Natural killer cell (primary cell): Measurements from ENCODE around the gene SMAP1. TPM values are rescaled to one million over a fixed set of nuclear protein-coding genes. Genes with fewer than 3 reads are reported as not detected.

Source experiments
- ATAC-seq, 3 donors: fragments of 150-1000 bp in 2 of 3; fragments of 200-7000 bp in 1 of 3; cut with Tn5 transposase; 1 replicate in 1 of 3; 2 replicates in 2 of 3; pipeline ENCODE4 v1.10.0; 2021; ENCODE audit warnings: mild to moderate bottlenecking in 2 of 3, moderate library complexity in 2 of 3
- DNase-seq, 2 donors: peaks; one replicate each; pipeline versions ENCODE4 v3.0.0 to v3.0.0-alpha.2; 2013 to 2021; ENCODE audit warnings: mixed read lengths in 1 of 2
- H3K27ac ChIP-seq: one replicate; pipeline ENCODE4 v1.5.1; 2013; ENCODE audit warnings: mild to moderate bottlenecking, low read length
- H3K27me3 ChIP-seq: one replicate; pipeline ENCODE4 v1.6.1; 2013; ENCODE audit warnings: low read length; ENCODE audit not compliant: control insufficient read depth, insufficient read depth
- H3K36me3 ChIP-seq: one replicate; pipeline ENCODE4 v1.6.1; 2013; ENCODE audit warnings: low read length; ENCODE audit not compliant: control insufficient read depth, insufficient read depth
- H3K4me1 ChIP-seq: one replicate; pipeline ENCODE4 v1.6.1; 2013; ENCODE audit warnings: low read length; ENCODE audit not compliant: control insufficient read depth, insufficient read depth
- H3K4me3 ChIP-seq: one replicate; pipeline ENCODE4 v1.5.1; 2013; ENCODE audit warnings: low read length
- H3K9me3 ChIP-seq: one replicate; pipeline ENCODE4 v1.6.1; 2013; ENCODE audit warnings: low read length; ENCODE audit not compliant: control insufficient read depth, insufficient read depth
- H3K27ac Mint-ChIP-seq, 2 donors: one replicate each; pipeline ENCODE4 v1.8.0; 2022; ENCODE audit warnings: mild to moderate bottlenecking in 2 of 2, mixed read lengths in 2 of 2, moderate library complexity in 1 of 2
- H3K27me3 Mint-ChIP-seq, 2 donors: one replicate each; pipeline ENCODE4 v1.8.0; 2022; ENCODE audit warnings: low read depth in 2 of 2, mixed read lengths in 2 of 2
- H3K36me3 Mint-ChIP-seq: one replicate; pipeline ENCODE4 v1.8.0; 2022; ENCODE audit warnings: mixed read lengths
- H3K4me1 Mint-ChIP-seq, 2 donors: one replicate each; pipeline ENCODE4 v1.8.0; 2022; ENCODE audit warnings: mixed read lengths in 2 of 2
- H3K4me3 Mint-ChIP-seq: one replicate; pipeline ENCODE4 v1.8.0; 2022; ENCODE audit warnings: mild to moderate bottlenecking, moderate library complexity, mixed read lengths
- H3K9me3 Mint-ChIP-seq, 2 donors: one replicate each; pipeline ENCODE4 v1.8.0; 2022; ENCODE audit warnings: mixed read lengths in 2 of 2
- WGBS: methylation state at CpG from one replicate; pipeline ENCODE4 v1.1.7; 2013; ENCODE audit warnings: missing lambda C conversion rate; ENCODE audit not compliant: insufficient coverage; 5-methylcytosine and 5-hydroxymethylcytosine counted together
- intact Hi-C: fragments of 100-400 bp; cut with micrococcal nuclease; formaldehyde crosslinking; loops from one replicate; pipeline ENCODE4 v1.14.2; 2022
- total RNA-seq, 4 donors: library from RNA; stranded (reverse); fragments of 120-200 nt in 1 of 4; gene quantifications; one replicate each; pipeline versions ENCODE4 v1.2.3 to v1.2.4, GENCODE V29; 2013 to 2022
- TF ChIP-seq, protein P1 (sequence below): fragments of 200-600 bp; IDR thresholded peaks from one replicate; pipeline ENCODE4 v1.8.0; 2022; ENCODE audit warnings: antibody characterized with exemption

The SMAP1 gene
- total RNA-seq, 3 donors from 2014 or later (not counting 1 experiment from before 2014, with no cell fraction given), result 28.6 to 35.4 (median 30.6) TPM

DNA sequence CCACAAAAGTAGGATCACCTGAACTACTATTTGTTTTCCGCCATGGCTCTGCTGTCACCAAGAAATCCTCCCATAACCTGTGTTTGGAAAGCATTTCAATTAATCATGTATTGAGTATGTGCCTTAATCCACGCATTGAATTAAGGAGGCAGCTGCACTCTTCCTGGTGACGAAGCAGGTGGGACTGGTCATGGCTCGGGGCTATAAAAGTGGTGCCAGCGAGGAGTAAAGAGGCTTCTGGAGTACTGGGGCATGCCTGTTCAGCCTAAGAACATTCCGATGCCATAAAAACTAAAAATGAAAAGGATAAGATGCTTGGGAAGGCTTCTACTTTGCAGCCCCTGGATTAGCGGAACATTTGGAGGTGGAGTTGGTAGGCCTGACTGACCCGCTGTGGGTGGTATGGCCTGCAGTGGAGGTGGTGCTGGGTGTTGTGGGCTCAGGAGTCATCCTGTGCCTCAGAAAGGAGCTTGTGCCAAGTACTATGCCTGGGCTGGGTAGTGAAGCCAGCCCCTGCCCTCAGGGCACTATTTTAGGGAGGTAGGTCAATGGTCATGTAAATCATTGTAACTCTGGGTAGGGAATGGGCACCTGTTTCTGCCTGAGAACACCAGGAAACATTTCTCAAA is 178.6 kb downstream of the SMAP1 start:
- H3K4me3 Mint-ChIP-seq, result no peak overlapping the region
- no peaks in the 10 kb centered on the region for H3K36me3 Mint-ChIP-seq
- Histone ChIP-seq H3K27ac (no peak overlapping the region), H3K9me3 (no peaks in the 10 kb centered on the region), H3K4me3 (no peak overlapping the region), H3K4me1 (no peaks in the 10 kb centered on the region), H3K36me3 (no peaks in the 10 kb centered on the region), H3K27me3 (no peaks in the 10 kb centered on the region)
- no peak for DNase-seq
- intact Hi-C loops, result no loop called here
- H3K9me3 Mint-ChIP-seq, result no peaks in the 10 kb centered on the region
- TF ChIP-seq, protein P1, sequence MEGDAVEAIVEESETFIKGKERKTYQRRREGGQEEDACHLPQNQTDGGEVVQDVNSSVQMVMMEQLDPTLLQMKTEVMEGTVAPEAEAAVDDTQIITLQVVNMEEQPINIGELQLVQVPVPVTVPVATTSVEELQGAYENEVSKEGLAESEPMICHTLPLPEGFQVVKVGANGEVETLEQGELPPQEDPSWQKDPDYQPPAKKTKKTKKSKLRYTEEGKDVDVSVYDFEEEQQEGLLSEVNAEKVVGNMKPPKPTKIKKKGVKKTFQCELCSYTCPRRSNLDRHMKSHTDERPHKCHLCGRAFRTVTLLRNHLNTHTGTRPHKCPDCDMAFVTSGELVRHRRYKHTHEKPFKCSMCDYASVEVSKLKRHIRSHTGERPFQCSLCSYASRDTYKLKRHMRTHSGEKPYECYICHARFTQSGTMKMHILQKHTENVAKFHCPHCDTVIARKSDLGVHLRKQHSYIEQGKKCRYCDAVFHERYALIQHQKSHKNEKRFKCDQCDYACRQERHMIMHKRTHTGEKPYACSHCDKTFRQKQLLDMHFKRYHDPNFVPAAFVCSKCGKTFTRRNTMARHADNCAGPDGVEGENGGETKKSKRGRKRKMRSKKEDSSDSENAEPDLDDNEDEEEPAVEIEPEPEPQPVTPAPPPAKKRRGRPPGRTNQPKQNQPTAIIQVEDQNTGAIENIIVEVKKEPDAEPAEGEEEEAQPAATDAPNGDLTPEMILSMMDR, result no peak
- WGBS, result 97% methylated on average over 8 of the region's 8 CpGs
- no peaks in the 10 kb centered on the region for H3K27me3 Mint-ChIP-seq
- ATAC-seq, result no peak
- H3K27ac Mint-ChIP-seq, result peak overlapping the region in 1 of 2 donors; percentile 21
- peaks cover 17 to 30% of the 10 kb centered on the region in 2 donors for H3K4me1 Mint-ChIP-seq

DNA sequence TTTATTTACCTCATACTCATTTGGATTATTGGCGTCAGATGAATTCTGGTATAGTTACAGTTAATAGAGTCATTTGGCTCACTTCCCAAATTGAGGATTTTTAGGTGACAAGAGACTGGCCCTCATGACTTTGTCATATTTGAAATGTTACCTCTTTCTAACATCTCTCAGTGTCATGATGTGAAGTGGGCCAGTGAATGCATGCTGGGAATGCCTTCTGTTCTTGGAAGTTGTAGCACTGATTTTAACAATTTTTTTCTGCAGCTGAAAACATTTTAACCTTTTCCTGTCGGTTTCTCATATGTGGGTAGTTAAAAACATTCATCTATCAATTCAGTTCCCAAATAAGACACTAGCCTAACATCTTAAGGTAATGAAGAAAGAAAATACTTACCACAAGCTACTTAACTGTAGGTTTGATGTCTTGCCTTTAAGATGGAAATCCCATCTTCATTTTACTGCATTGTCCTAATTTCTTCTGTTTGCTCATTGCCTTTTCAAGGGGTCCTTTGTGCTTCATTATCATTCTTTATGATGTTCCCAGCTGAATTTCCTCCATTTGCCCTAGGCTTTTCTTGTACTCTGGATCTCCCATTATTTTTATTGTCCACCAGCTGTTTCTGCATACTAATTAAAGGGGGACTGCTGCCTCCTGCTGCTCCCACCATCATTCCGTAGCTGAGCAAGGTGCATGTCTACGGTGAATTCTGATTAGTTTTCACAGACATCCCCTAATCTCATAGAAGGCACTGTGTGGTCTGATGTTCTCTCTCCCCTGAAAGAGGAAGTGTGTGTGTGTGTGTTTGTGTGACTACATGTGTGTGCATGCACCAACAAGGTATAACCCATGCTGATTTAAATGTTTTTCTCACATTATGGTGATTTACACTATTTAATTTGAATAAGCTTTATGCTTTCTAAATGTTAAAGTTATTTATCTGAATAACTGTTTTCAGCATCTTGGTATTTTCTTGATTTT is 179.7 kb downstream of the SMAP1 start:
- H3K4me3 ChIP-seq, result no peak overlapping the region
- intact Hi-C loops, result no loop called here
- TF ChIP-seq, protein P1, result no peak
- H3K27ac ChIP-seq, result no peak overlapping the region
- H3K4me3 Mint-ChIP-seq, result no peak overlapping the region
- ATAC-seq (no peak), DNase-seq (no peak)
- H3K36me3 ChIP-seq, result peaks cover under 1% of the 10 kb centered on the region
- H3K27ac Mint-ChIP-seq, result peak overlapping the region in 1 of 2 donors; percentile 9
- H3K4me1 Mint-ChIP-seq, result peaks cover 17 to 21% of the 10 kb centered on the region in 2 donors
- no peaks in the 10 kb centered on the region for H3K4me1 ChIP-seq
- no peaks in the 10 kb centered on the region for H3K36me3 Mint-ChIP-seq
- no peaks in the 10 kb centered on the region for H3K27me3 Mint-ChIP-seq
- H3K27me3 ChIP-seq, result no peaks in the 10 kb centered on the region
- H3K9me3 Mint-ChIP-seq, result no peaks in the 10 kb centered on the region
- no peaks in the 10 kb centered on the region for H3K9me3 ChIP-seq
- WGBS, result 88% methylated on average over 1 of the region's 4 CpGs

DNA sequence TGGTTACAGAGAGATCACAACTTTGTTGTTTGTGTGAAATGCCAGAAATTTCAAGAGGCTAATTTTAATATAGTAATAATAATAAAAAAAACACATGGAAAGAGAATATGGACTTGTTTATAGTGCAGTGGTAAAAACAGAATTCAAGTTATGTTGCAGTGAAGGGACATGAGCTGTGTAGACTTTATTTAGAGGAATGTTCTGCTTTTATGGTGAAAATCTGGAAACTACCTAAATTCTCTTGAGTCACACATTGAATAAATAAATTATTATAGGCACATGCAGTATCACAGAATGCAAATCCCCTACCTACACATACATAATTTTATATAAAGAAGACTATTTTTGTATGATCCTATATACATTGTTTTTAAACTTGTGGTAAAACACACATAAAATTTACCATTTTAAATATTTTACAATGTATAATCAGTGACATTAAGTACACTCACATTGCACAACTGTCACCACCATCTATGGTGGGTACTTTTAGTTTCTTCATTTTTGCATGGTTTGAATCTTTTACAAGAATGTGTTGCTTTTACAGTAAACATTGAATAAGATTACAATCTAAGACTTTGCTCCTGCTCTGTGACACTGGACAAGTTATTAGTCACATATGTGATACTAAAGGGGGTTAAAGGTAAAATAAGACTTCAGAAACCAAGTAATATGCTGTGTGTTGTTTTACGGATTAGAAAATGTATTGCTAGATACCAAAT is 181.8 kb downstream of the SMAP1 start:
- intact Hi-C loops, result no loop called here
- Histone ChIP-seq H3K27ac (no peak overlapping the region), H3K4me3 (no peak overlapping the region), H3K4me1 (no peaks in the 10 kb centered on the region), H3K9me3 (no peaks in the 10 kb centered on the region), H3K36me3 (peaks cover 8% of the 10 kb centered on the region), H3K27me3 (no peaks in the 10 kb centered on the region)
- no peak overlapping the region for H3K4me3 Mint-ChIP-seq
- WGBS, result 100% methylated on average over 1 of the region's 1 CpG
- H3K4me1 Mint-ChIP-seq, result peaks cover 17 to 20% of the 10 kb centered on the region in 2 donors
- DNase-seq, result no peak
- TF ChIP-seq, protein P1, result no peak
- ATAC-seq, result no peak
- no peak overlapping the region for H3K27ac Mint-ChIP-seq
- H3K9me3 Mint-ChIP-seq, result no peaks in the 10 kb centered on the region
- H3K36me3 Mint-ChIP-seq, result no peaks in the 10 kb centered on the region
- no peaks in the 10 kb centered on the region for H3K27me3 Mint-ChIP-seq
